NCI-H146 treated with DMSO at 0.1 percent for 48 hours (cell line): ENCODE results near the gene GLI1.

Experiments used
- DNase-seq: peaks from one replicate; lab custom pipeline; 2025; ENCODE audit not compliant: unreplicated experiment; lab: John Stamatoyannopoulos, UW

The GLI1 gene

GRCh38 chr12:57518176-57518919 lies 58.8 kb downstream of the GLI1 start:
- no peak for DNase-seq

GRCh38 chr12:57518920-57519795 lies 59.6 kb downstream of the GLI1 start:
- DNase-seq = no peak

GRCh38 chr12:57519796-57520052 lies 60.1 kb downstream of the GLI1 start:
- no peak for DNase-seq

- peak; percentile 94 for DNase-seq
Measured at GRCh38 chr12:57520053-57520818, 60.7 kb downstream of the GLI1 start, which contains the start of gene DDIT3. Gene DDIT3 (minus strand): TSS chr12:57520514. CDS start chr12:57517406, 3,108 bp downstream.

GRCh38 chr12:57521525-57522010 lies 62.0 kb downstream of the GLI1 start:
- peak; percentile 24 for DNase-seq
